HG03520 (cell line): Measurements from ENCODE around the gene SAMD9L.
"Not testable (repeated sequence)": the region's sequence is repeated elsewhere in the genome, so short reads cannot be mapped to it uniquely, and the experiment has no call there.

Experiments used
- ATAC-seq: cut with Tn5 transposase; IDR thresholded peaks from one replicate; pipeline ENCODE4 v1.9.1; 2021; ENCODE audit warnings: mild to moderate bottlenecking, moderate library complexity; ENCODE audit not compliant: unreplicated experiment

SAMD9L gene

GRCh38 chr7:93146472-93147141 is 1.6 kb downstream of the SAMD9L start:
- ATAC-seq: peak; percentile 38

GRCh38 chr7:93146036-93146435 is 2.1 kb downstream of the SAMD9L start:
- no peak for ATAC-seq

GRCh38 chr7:93145354-93145753 is 2.8 kb downstream of the SAMD9L start:
- no peak for ATAC-seq

- ATAC-seq: no peak
Measured at GRCh38 chr7:93142127-93142526, 6.1 kb downstream of the SAMD9L start.

GRCh38 chr7:93140582-93141191 is 7.5 kb downstream of the SAMD9L start:
- no peak for ATAC-seq

- no peak for ATAC-seq
Measured at GRCh38 chr7:93138576-93138975, 9.6 kb downstream of the SAMD9L start.

GRCh38 chr7:93133005-93133404 is 15.2 kb downstream of the SAMD9L start:
- ATAC-seq: no peak

- no peak for ATAC-seq
Measured at GRCh38 chr7:93132216-93132615, 16.0 kb downstream of the SAMD9L start.

- ATAC-seq: not testable (repeated sequence)
Measured at GRCh38 chr7:93126954-93127353, 21.2 kb downstream of the SAMD9L start.

GRCh38 chr7:93123532-93123931 is 24.7 kb downstream of the SAMD9L start:
- not testable (repeated sequence) for ATAC-seq

GRCh38 chr7:93120592-93121549 is 27.3 kb downstream of the SAMD9L start:
- no peak for ATAC-seq

- no peak for ATAC-seq
Measured at GRCh38 chr7:93119191-93119905, 28.8 kb downstream of the SAMD9L start.

GRCh38 chr7:93117852-93118530 is 30.2 kb downstream of the SAMD9L start, which contains the start of gene SAMD9:
TSS of gene SAMD9 (minus strand) at chr7:93117979. CDS start at chr7:93106097, 11,882 bp downstream.
- ATAC-seq: peak; percentile 100

GRCh38 chr7:93117327-93117726 is 30.9 kb downstream of the SAMD9L start:
- ATAC-seq: no peak

- ATAC-seq: no peak
Measured at GRCh38 chr7:93115796-93116195, 32.4 kb downstream of the SAMD9L start.

GRCh38 chr7:93108003-93108402 is 40.2 kb downstream of the SAMD9L start:
- ATAC-seq: no peak

GRCh38 chr7:93097388-93097787 is 50.8 kb downstream of the SAMD9L start:
- no peak for ATAC-seq

GRCh38 chr7:93092757-93093370 is 55.3 kb downstream of the SAMD9L start:
- peak; percentile 75 for ATAC-seq
